ENCODE results near the gene SF3A2.

DNA sequence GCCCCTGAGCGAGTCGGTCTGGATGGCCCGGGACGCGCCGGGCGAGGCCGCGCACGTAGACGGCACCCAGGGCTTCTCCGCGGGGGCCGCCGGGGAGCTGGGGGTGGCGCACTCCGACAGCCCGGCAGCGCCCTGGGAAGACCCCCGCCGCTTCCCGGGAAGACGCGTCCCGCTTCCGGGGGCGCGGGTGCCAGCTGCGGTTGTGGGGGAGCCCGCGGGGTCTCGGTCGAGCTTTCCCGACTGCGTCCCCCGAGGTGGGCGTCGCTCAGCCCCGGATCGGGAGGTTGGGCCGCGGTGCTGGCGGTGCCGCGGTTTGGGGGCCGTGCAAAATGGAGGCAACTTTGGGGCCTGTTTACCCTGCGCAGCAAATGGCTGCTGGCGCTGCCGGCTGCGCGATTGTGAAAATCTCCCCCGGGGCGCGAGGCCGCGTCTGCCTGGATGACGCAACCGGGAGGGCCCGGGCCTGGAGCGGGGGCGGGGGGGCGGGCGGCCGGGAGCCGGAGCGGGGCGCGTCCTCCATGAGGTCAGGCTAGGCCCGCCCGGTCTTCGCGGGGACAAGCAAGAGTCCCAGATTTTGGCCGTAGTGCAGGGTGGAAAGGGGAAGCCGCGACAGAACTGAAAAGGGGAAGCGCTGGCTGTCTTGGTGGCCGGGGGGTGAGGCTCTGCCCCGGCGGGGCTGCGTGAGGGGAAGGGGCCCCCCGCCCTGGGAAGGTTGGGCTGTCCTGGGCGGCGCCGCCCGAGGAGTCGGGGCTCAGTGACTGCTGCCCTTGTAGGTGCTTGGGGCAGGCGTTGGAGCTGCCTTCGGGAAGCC, 34.0 kb downstream of the SF3A2 start:
- TF ChIP-seq CTCF (IDR thresholded peaks at IDR 0.05) = no peak
- no peak for TF ChIP-seq ZFX (IDR thresholded peaks at IDR 0.05; ENCODE audit: borderline replicate concordance)
